ENCODE measurements around the gene TMEM131L.

DNA sequence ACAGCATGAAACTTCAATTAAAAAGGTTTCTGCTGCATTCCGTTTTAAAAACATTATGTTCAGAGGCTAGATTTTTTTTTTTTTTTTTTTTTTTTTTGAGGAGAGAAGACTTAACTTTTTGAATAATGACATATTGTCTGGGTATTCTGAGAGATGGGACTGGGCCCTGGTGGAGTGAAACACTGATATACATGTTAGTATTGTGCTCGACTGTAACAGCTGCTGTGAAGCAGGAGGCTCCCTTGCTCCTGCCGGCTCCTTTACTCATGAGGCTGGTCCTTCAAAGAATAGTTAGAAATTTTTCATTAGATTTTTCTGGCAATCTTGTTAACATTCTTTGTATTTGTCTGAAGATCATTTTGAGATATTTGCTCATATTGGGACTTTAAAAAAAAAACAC is 73.3 kb downstream of the TMEM131L start:
- no peak for TF ChIP-seq ZFX (IDR thresholded peaks at IDR 0.05; ENCODE audit: borderline replicate concordance)
- TF ChIP-seq, protein P1, sequence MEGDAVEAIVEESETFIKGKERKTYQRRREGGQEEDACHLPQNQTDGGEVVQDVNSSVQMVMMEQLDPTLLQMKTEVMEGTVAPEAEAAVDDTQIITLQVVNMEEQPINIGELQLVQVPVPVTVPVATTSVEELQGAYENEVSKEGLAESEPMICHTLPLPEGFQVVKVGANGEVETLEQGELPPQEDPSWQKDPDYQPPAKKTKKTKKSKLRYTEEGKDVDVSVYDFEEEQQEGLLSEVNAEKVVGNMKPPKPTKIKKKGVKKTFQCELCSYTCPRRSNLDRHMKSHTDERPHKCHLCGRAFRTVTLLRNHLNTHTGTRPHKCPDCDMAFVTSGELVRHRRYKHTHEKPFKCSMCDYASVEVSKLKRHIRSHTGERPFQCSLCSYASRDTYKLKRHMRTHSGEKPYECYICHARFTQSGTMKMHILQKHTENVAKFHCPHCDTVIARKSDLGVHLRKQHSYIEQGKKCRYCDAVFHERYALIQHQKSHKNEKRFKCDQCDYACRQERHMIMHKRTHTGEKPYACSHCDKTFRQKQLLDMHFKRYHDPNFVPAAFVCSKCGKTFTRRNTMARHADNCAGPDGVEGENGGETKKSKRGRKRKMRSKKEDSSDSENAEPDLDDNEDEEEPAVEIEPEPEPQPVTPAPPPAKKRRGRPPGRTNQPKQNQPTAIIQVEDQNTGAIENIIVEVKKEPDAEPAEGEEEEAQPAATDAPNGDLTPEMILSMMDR (IDR thresholded peaks at IDR 0.05), result no peak
